Kidney glomerular epithelial cell (primary cell): Measurements from ENCODE around the gene CRAT.

Source experiments
- DNase-seq: peaks from one replicate; lab custom pipeline; 2025; lab: John Stamatoyannopoulos, UW

Gene CRAT

GRCh38 chr9:129109952-129110739 lies 447 bp downstream of the CRAT start:
- no peak for DNase-seq

- DNase-seq = no peak
These were observed 1.1 kb downstream of the CRAT start for GRCh38 chr9:129109537-129109903.

- no peak for DNase-seq
These were observed 1.6 kb downstream of the CRAT start for GRCh38 chr9:129108805-129109536.

GRCh38 chr9:129108083-129108804 lies 2.3 kb downstream of the CRAT start:
- DNase-seq = no peak

GRCh38 chr9:129107651-129108050 lies 2.9 kb downstream of the CRAT start:
- DNase-seq = no peak

GRCh38 chr9:129105857-129106694 lies 4.5 kb downstream of the CRAT start:
- DNase-seq = no peak

GRCh38 chr9:129104051-129104450 lies 6.5 kb downstream of the CRAT start:
- no peak for DNase-seq

- no peak for DNase-seq
These were observed 7.0 kb downstream of the CRAT start for GRCh38 chr9:129103595-129103965.

GRCh38 chr9:129102791-129103594 lies 7.6 kb downstream of the CRAT start:
- DNase-seq = peak; percentile 9

- no peak for DNase-seq
These were observed 8.5 kb downstream of the CRAT start for GRCh38 chr9:129102095-129102525.

GRCh38 chr9:129101279-129101678 lies 9.3 kb downstream of the CRAT start:
- no peak for DNase-seq

GRCh38 chr9:129100383-129101169 lies 10.0 kb downstream of the CRAT start:
- DNase-seq = no peak

- DNase-seq = no peak
These were observed 12.3 kb downstream of the CRAT start for GRCh38 chr9:129098328-129098727.

GRCh38 chr9:129097671-129098306 lies 12.8 kb downstream of the CRAT start:
- DNase-seq = no peak

- no peak for DNase-seq
These were observed 14.7 kb downstream of the CRAT start for GRCh38 chr9:129095908-129096307.

GRCh38 chr9:129095170-129095667 lies 15.4 kb downstream of the CRAT start:
- no peak for DNase-seq

- no peak for DNase-seq
These were observed 16.0 kb downstream of the CRAT start for GRCh38 chr9:129094387-129095169.

GRCh38 chr9:129093602-129094386 lies 16.8 kb downstream of the CRAT start:
- DNase-seq = no peak
